ENCODE data around the gene YOD1. TPM values are rescaled to one million over a fixed set of nuclear protein-coding genes. Genes with fewer than 3 reads are reported as not detected.

The YOD1 gene
- total and polyA plus RNA-seq, 2 of the 4 experiments (the other 2 are of a cell fraction), result 1.8 to 5.4 TPM

GRCh38 chr1:207015791-207016190 is 35.2 kb downstream of the YOD1 start:
- H3K18ac ChIP-seq (ENCODE audit: low read depth, low read length), result no peak overlapping the region
- no peak overlapping the region for H2BK20ac ChIP-seq (ENCODE audit: low read depth, low read length)
- peaks cover 6% of the 10 kb centered on the region; the same call in 1 of the 2 replicates for H3K27me3 ChIP-seq (ENCODE audit: control insufficient read depth, insufficient read depth, low read length)
- no peak overlapping the region for H3K27ac ChIP-seq (ENCODE audit: insufficient read depth, low read length)
- TF ChIP-seq CEBPB (IDR thresholded peaks at IDR 0.05; ENCODE audit: low read depth, low read length) (no peak), BHLHE40 (IDR thresholded peaks at IDR 0.05; ENCODE audit: low read depth, low read length) (no peak), MAZ (IDR thresholded peaks at IDR 0.05; ENCODE audit: borderline replicate concordance, low read depth, low read length) (no peak), RAD21 (IDR thresholded peaks at IDR 0.05; ENCODE audit: low read length) (no peak), USF2 (IDR thresholded peaks at IDR 0.05; ENCODE audit: low read depth, low read length) (no peak), CHD1 (IDR thresholded peaks at IDR 0.05; ENCODE audit: low read depth, low read length) (no peak), MAFK (IDR thresholded peaks at IDR 0.05; ENCODE audit: low read depth, low read length) (no peak), ELK1 (IDR thresholded peaks at IDR 0.05; ENCODE audit: borderline replicate concordance, low read depth, low read length) (no peak), SMC3 (IDR thresholded peaks at IDR 0.05; ENCODE audit: low read depth, low read length) (no peak), RFX5 (IDR thresholded peaks at IDR 0.05; ENCODE audit: low read depth, low read length) (no peak), RCOR1 (IDR thresholded peaks at IDR 0.05; ENCODE audit: insufficient replicate concordance, low read length) (no peak), MXI1 (IDR thresholded peaks at IDR 0.05; ENCODE audit: borderline replicate concordance, low read depth, low read length) (no peak), NFE2L2 (IDR thresholded peaks at IDR 0.05; ENCODE audit: low read depth, low read length) (no peak)
- H4K5ac ChIP-seq (ENCODE audit: low read depth, low read length), result no peak overlapping the region
- H3K4me3 ChIP-seq (ENCODE audit: insufficient read depth, low read depth, low read length), result no peak overlapping the region
- dilution Hi-C loops (cut with HindIII; ENCODE audit: low sequenced_read_pairs, unreplicated experiment), result no loop called here
- in situ Hi-C loops (cut with MboI; ENCODE audit: low sequenced_read_pairs), result no loop called here
- intact Hi-C loops (cut with micrococcal nuclease), result no loop called here
- H3K4me1 ChIP-seq (ENCODE audit: control insufficient read depth, insufficient read depth, low read length), result no peaks in the 10 kb centered on the region; the same call in 1 of the 2 replicates
- ChIA-PET CTCF (interaction anchor here (2.0 kb wide), 1 partner anchor 10 kb away, joined by 6 read pairs; no protein-coding TSS in a partner anchor), POLR2A (ENCODE audit: unreplicated experiment) (no interaction called here)
- ATAC-seq (ENCODE audit: low read depth), result no peak
- no peak overlapping the region for H4K8ac ChIP-seq (ENCODE audit: low read depth in 2 of 2, low read length in 2 of 2)
- H2AK5ac ChIP-seq (ENCODE audit: low read depth, low read length), result no peak overlapping the region
- no peak overlapping the region for H3K4ac ChIP-seq (ENCODE audit: low read depth, low read length)
- no TSS peak for BruUV-seq (replicated peaks)
- H3K9me3 ChIP-seq (ENCODE audit: control insufficient read depth, insufficient read depth, low read length), result no peaks in the 10 kb centered on the region; the same call in 1 of the 2 replicates
- H3K79me1 ChIP-seq (ENCODE audit: low read depth in 1 of 2, low read length in 2 of 2), result no peaks in the 10 kb centered on the region
- no peak overlapping the region for H2AFZ ChIP-seq (replicated peaks; ENCODE audit: low read length, poor library complexity)
- no peak overlapping the region for H2BK120ac ChIP-seq (ENCODE audit: low read depth, low read length)
- H3K9ac ChIP-seq (ENCODE audit: low read depth, low read length), result no peak overlapping the region
- H2BK15ac ChIP-seq (ENCODE audit: low read depth, low read length), result no peak overlapping the region
- H3K4me2 ChIP-seq (ENCODE audit: low read depth, low read length), result no peak overlapping the region
- no peak for DNase-seq
- H3K36me3 ChIP-seq (ENCODE audit: control insufficient read depth, insufficient read depth, low read length), result no peaks in the 10 kb centered on the region
- H2BK5ac ChIP-seq (ENCODE audit: low read depth, low read length, poor library complexity, severe bottlenecking), result no peak overlapping the region
- H2AK9ac ChIP-seq (replicated peaks; ENCODE audit: low read depth, low read length, poor library complexity), result no peak overlapping the region
- no peak overlapping the region for H3K56ac ChIP-seq (ENCODE audit: extremely low read depth, insufficient read depth, low read length)
- peaks cover 6% of the 10 kb centered on the region for H3K9me1 ChIP-seq (ENCODE audit: insufficient read depth, low read length)
- no CpG with 5 or more reads among the region's 3 CpGs for WGBS, 2 experiments (ENCODE audit: extremely low coverage in 2 of 2, insufficient read length in 1 of 2)
- no peak overlapping the region for H3K14ac ChIP-seq (replicated peaks; ENCODE audit: low read depth, low read length)
- H4K91ac ChIP-seq (ENCODE audit: insufficient read depth, low read depth, low read length), result no peak overlapping the region
- no peak overlapping the region for H3K23ac ChIP-seq (ENCODE audit: low read depth, low read length)
- no peaks in the 10 kb centered on the region for H4K20me1 ChIP-seq (ENCODE audit: insufficient read depth, low read length)

All from IMR-90 (cell line).